ENCODE data around the gene SNED1.

GRCh38 chr2:241040081-241040803, 41.8 kb downstream of the SNED1 start:
- no peak for TF ChIP-seq CTCF (conservative IDR thresholded peaks at IDR 0.05 in 1 of 2, IDR thresholded peaks at IDR 0.05 in 1 of 2; ENCODE audit: extremely low read depth in 1 of 2, insufficient read depth in 1 of 2, low read depth in 1 of 2, low read length in 2 of 2)
- TF ChIP-seq EZH2 (IDR thresholded peaks at IDR 0.05; ENCODE audit: borderline replicate concordance, low read length) = no peak

All from mammary epithelial cell (primary cell).